ENCODE data around the gene COL15A1.

The COL15A1 gene

GRCh38 chr9:98974106-98974505 lies 30.4 kb downstream of the COL15A1 start:
- no peak for DNase-seq

GRCh38 chr9:98974554-98974953 lies 30.8 kb downstream of the COL15A1 start:
- DNase-seq = no peak

- DNase-seq = peak; percentile 78
These were observed 31.4 kb downstream of the COL15A1 start for GRCh38 chr9:98974994-98975712.

- no peak for DNase-seq
These were observed 32.1 kb downstream of the COL15A1 start for GRCh38 chr9:98975838-98976237.

GRCh38 chr9:98977246-98977714 lies 33.6 kb downstream of the COL15A1 start:
- DNase-seq = no peak

- no peak for DNase-seq
These were observed 34.1 kb downstream of the COL15A1 start for GRCh38 chr9:98977813-98978212.

GRCh38 chr9:98978231-98978681 lies 34.5 kb downstream of the COL15A1 start:
- DNase-seq = no peak

- no peak for DNase-seq
These were observed 36.6 kb downstream of the COL15A1 start for GRCh38 chr9:98980291-98980690.

- DNase-seq = no peak
These were observed 39.9 kb downstream of the COL15A1 start for GRCh38 chr9:98983295-98984268.

- no peak for DNase-seq
These were observed 41.9 kb downstream of the COL15A1 start for GRCh38 chr9:98985596-98985995.

- no peak for DNase-seq
These were observed 43.4 kb downstream of the COL15A1 start for GRCh38 chr9:98986866-98987651.

GRCh38 chr9:98989036-98990000 lies 45.6 kb downstream of the COL15A1 start:
- DNase-seq = no peak

GRCh38 chr9:98990181-98990870 lies 46.6 kb downstream of the COL15A1 start:
- no peak for DNase-seq

- DNase-seq = no peak
These were observed 48.6 kb downstream of the COL15A1 start for GRCh38 chr9:98992107-98992884.

- DNase-seq = no peak
These were observed 49.3 kb downstream of the COL15A1 start for GRCh38 chr9:98992885-98993569.

GRCh38 chr9:98993570-98993945 lies 49.9 kb downstream of the COL15A1 start:
- DNase-seq = peak; percentile 27

- DNase-seq = no peak
These were observed 50.7 kb downstream of the COL15A1 start for GRCh38 chr9:98994172-98995058.

GRCh38 chr9:98995059-98995671 lies 51.5 kb downstream of the COL15A1 start:
- DNase-seq = no peak
